HG03039 (cell line): ENCODE results near the gene EPG5.
"Not testable (repeated sequence)": the region's sequence is repeated elsewhere in the genome, so short reads cannot be mapped to it uniquely, and the experiment has no call there.

ENCODE experiments used
- ATAC-seq: cut with Tn5 transposase; IDR thresholded peaks from one replicate; pipeline ENCODE4 v1.9.1; 2021; ENCODE audit warnings: mild to moderate bottlenecking, moderate library complexity; ENCODE audit not compliant: unreplicated experiment

EPG5 gene

GRCh38 chr18:45820106-45820745 lies 146.9 kb downstream of the EPG5 start:
- no peak for ATAC-seq

GRCh38 chr18:45818765-45819164 lies 148.4 kb downstream of the EPG5 start:
- ATAC-seq: not testable (repeated sequence)

GRCh38 chr18:45817543-45817942 lies 149.6 kb downstream of the EPG5 start:
- ATAC-seq: no peak

- not testable (repeated sequence) for ATAC-seq
Measured at GRCh38 chr18:45814733-45815132, 152.4 kb downstream of the EPG5 start.

GRCh38 chr18:45807144-45807543 lies 160.0 kb downstream of the EPG5 start:
- not testable (repeated sequence) for ATAC-seq

- ATAC-seq: no peak
Measured at GRCh38 chr18:45806226-45806625, 160.9 kb downstream of the EPG5 start.

- ATAC-seq: no peak
Measured at GRCh38 chr18:45805551-45805950, 161.6 kb downstream of the EPG5 start.

- no peak for ATAC-seq
Measured at GRCh38 chr18:45802814-45803492, 164.2 kb downstream of the EPG5 start.

GRCh38 chr18:45801416-45802004 lies 165.6 kb downstream of the EPG5 start:
- no peak for ATAC-seq
